ENCODE measurements around the gene SLC30A7.
"Not testable (repeated sequence)": the region's sequence is repeated elsewhere in the genome, so short reads cannot be mapped to it uniquely, and the experiment has no call there.

SLC30A7 gene

GRCh38 chr1:100921110-100921706 lies 25.3 kb downstream of the SLC30A7 start:
- no peaks in the 10 kb centered on the region for H3K27me3 ChIP-seq (ENCODE audit: control insufficient read depth, insufficient read depth, low read length)
- no peaks in the 10 kb centered on the region for H3K4me1 ChIP-seq (ENCODE audit: control insufficient read depth, low read depth, low read length)
- no peaks in the 10 kb centered on the region for H3K9me3 ChIP-seq (ENCODE audit: control insufficient read depth, low read depth, low read length)
- no peak overlapping the region for H3K4me3 ChIP-seq (ENCODE audit: low read length)
- peaks cover 33% of the 10 kb centered on the region for H3K36me3 ChIP-seq (ENCODE audit: control insufficient read depth, low read depth, low read length)
- H3K9ac ChIP-seq (ENCODE audit: low read length) = no peak overlapping the region
- H3K27ac ChIP-seq (ENCODE audit: low read length) = no peak overlapping the region

- Histone ChIP-seq H3K36me3 (ENCODE audit: control insufficient read depth, low read depth, low read length) (peaks cover 21% of the 10 kb centered on the region), H3K9ac (ENCODE audit: low read length) (no peak overlapping the region), H3K4me1 (ENCODE audit: control insufficient read depth, low read depth, low read length) (no peaks in the 10 kb centered on the region), H3K27me3 (ENCODE audit: control insufficient read depth, insufficient read depth, low read length) (no peaks in the 10 kb centered on the region), H3K4me3 (ENCODE audit: low read length) (no peak overlapping the region), H3K9me3 (ENCODE audit: control insufficient read depth, low read depth, low read length) (no peaks in the 10 kb centered on the region), H3K27ac (ENCODE audit: low read length) (no peak overlapping the region)
Observed at GRCh38 chr1:100924212-100924611, 28.3 kb downstream of the SLC30A7 start.

GRCh38 chr1:100924991-100925390 lies 29.1 kb downstream of the SLC30A7 start:
- H3K27ac ChIP-seq (ENCODE audit: low read length) = no peak overlapping the region
- no peaks in the 10 kb centered on the region for H3K27me3 ChIP-seq (ENCODE audit: control insufficient read depth, insufficient read depth, low read length)
- no peak overlapping the region for H3K9ac ChIP-seq (ENCODE audit: low read length)
- no peaks in the 10 kb centered on the region for H3K9me3 ChIP-seq (ENCODE audit: control insufficient read depth, low read depth, low read length)
- H3K36me3 ChIP-seq (ENCODE audit: control insufficient read depth, low read depth, low read length) = peaks cover 21% of the 10 kb centered on the region
- no peak overlapping the region for H3K4me3 ChIP-seq (ENCODE audit: low read length)
- no peaks in the 10 kb centered on the region for H3K4me1 ChIP-seq (ENCODE audit: control insufficient read depth, low read depth, low read length)

GRCh38 chr1:100926240-100926639 lies 30.4 kb downstream of the SLC30A7 start:
- Histone ChIP-seq H3K27me3 (ENCODE audit: control insufficient read depth, insufficient read depth, low read length) (no peaks in the 10 kb centered on the region), H3K9ac (ENCODE audit: low read length) (no peak overlapping the region), H3K27ac (ENCODE audit: low read length) (no peak overlapping the region), H3K4me1 (ENCODE audit: control insufficient read depth, low read depth, low read length) (no peaks in the 10 kb centered on the region), H3K36me3 (ENCODE audit: control insufficient read depth, low read depth, low read length) (peaks cover 18% of the 10 kb centered on the region), H3K4me3 (ENCODE audit: low read length) (no peak overlapping the region), H3K9me3 (ENCODE audit: control insufficient read depth, low read depth, low read length) (no peaks in the 10 kb centered on the region)

GRCh38 chr1:100927276-100927675 lies 31.4 kb downstream of the SLC30A7 start:
- Histone ChIP-seq H3K27ac (ENCODE audit: low read length) (no peak overlapping the region), H3K36me3 (ENCODE audit: control insufficient read depth, low read depth, low read length) (peaks cover 14% of the 10 kb centered on the region), H3K27me3 (ENCODE audit: control insufficient read depth, insufficient read depth, low read length) (no peaks in the 10 kb centered on the region), H3K4me3 (ENCODE audit: low read length) (no peak overlapping the region), H3K9me3 (ENCODE audit: control insufficient read depth, low read depth, low read length) (no peaks in the 10 kb centered on the region), H3K4me1 (ENCODE audit: control insufficient read depth, low read depth, low read length) (no peaks in the 10 kb centered on the region), H3K9ac (ENCODE audit: low read length) (no peak overlapping the region)

- Histone ChIP-seq H3K9ac (ENCODE audit: low read length) (no peak overlapping the region), H3K4me3 (ENCODE audit: low read length) (no peak overlapping the region), H3K27ac (ENCODE audit: low read length) (no peak overlapping the region), H3K4me1 (ENCODE audit: control insufficient read depth, low read depth, low read length) (no peaks in the 10 kb centered on the region), H3K36me3 (ENCODE audit: control insufficient read depth, low read depth, low read length) (peaks cover 11% of the 10 kb centered on the region), H3K9me3 (ENCODE audit: control insufficient read depth, low read depth, low read length) (no peaks in the 10 kb centered on the region), H3K27me3 (ENCODE audit: control insufficient read depth, insufficient read depth, low read length) (no peaks in the 10 kb centered on the region)
Observed at GRCh38 chr1:100928128-100928527, 32.2 kb downstream of the SLC30A7 start.

GRCh38 chr1:100930494-100930893 lies 34.6 kb downstream of the SLC30A7 start:
- H3K36me3 ChIP-seq (ENCODE audit: control insufficient read depth, low read depth, low read length) = no peaks in the 10 kb centered on the region
- H3K9me3 ChIP-seq (ENCODE audit: control insufficient read depth, low read depth, low read length) = no peaks in the 10 kb centered on the region
- no peak overlapping the region for H3K9ac ChIP-seq (ENCODE audit: low read length)
- no peak overlapping the region for H3K4me3 ChIP-seq (ENCODE audit: low read length)
- H3K27ac ChIP-seq (ENCODE audit: low read length) = no peak overlapping the region
- H3K4me1 ChIP-seq (ENCODE audit: control insufficient read depth, low read depth, low read length) = no peaks in the 10 kb centered on the region
- H3K27me3 ChIP-seq (ENCODE audit: control insufficient read depth, insufficient read depth, low read length) = no peaks in the 10 kb centered on the region

GRCh38 chr1:100931716-100932115 lies 35.8 kb downstream of the SLC30A7 start:
- H3K4me1 ChIP-seq (ENCODE audit: control insufficient read depth, low read depth, low read length) = no peaks in the 10 kb centered on the region
- no peak overlapping the region for H3K27ac ChIP-seq (ENCODE audit: low read length)
- no peak overlapping the region for H3K4me3 ChIP-seq (ENCODE audit: low read length)
- H3K36me3 ChIP-seq (ENCODE audit: control insufficient read depth, low read depth, low read length) = no peaks in the 10 kb centered on the region
- H3K9me3 ChIP-seq (ENCODE audit: control insufficient read depth, low read depth, low read length) = no peaks in the 10 kb centered on the region
- no peaks in the 10 kb centered on the region for H3K27me3 ChIP-seq (ENCODE audit: control insufficient read depth, insufficient read depth, low read length)
- no peak overlapping the region for H3K9ac ChIP-seq (ENCODE audit: low read length)

GRCh38 chr1:100933555-100933954 lies 37.7 kb downstream of the SLC30A7 start:
- not testable (repeated sequence) for H3K27ac ChIP-seq (ENCODE audit: low read length); H3K9me3 ChIP-seq (ENCODE audit: control insufficient read depth, low read depth, low read length); H3K27me3 ChIP-seq (ENCODE audit: control insufficient read depth, insufficient read depth, low read length); H3K36me3 ChIP-seq (ENCODE audit: control insufficient read depth, low read depth, low read length); H3K9ac ChIP-seq (ENCODE audit: low read length); H3K4me1 ChIP-seq (ENCODE audit: control insufficient read depth, low read depth, low read length); H3K4me3 ChIP-seq (ENCODE audit: low read length)

GRCh38 chr1:100936194-100936967 lies 40.5 kb downstream of the SLC30A7 start:
- H3K4me1 ChIP-seq (ENCODE audit: control insufficient read depth, low read depth, low read length) = no peaks in the 10 kb centered on the region
- H3K9me3 ChIP-seq (ENCODE audit: control insufficient read depth, low read depth, low read length) = no peaks in the 10 kb centered on the region
- no peak overlapping the region for H3K9ac ChIP-seq (ENCODE audit: low read length)
- no peak overlapping the region for H3K4me3 ChIP-seq (ENCODE audit: low read length)
- no peaks in the 10 kb centered on the region for H3K27me3 ChIP-seq (ENCODE audit: control insufficient read depth, insufficient read depth, low read length)
- H3K36me3 ChIP-seq (ENCODE audit: control insufficient read depth, low read depth, low read length) = peaks cover 11% of the 10 kb centered on the region
- H3K27ac ChIP-seq (ENCODE audit: low read length) = no peak overlapping the region

GRCh38 chr1:100941098-100941527 lies 45.2 kb downstream of the SLC30A7 start:
- Histone ChIP-seq H3K4me3 (ENCODE audit: low read length) (no peak overlapping the region), H3K27me3 (ENCODE audit: control insufficient read depth, insufficient read depth, low read length) (no peaks in the 10 kb centered on the region), H3K9ac (ENCODE audit: low read length) (no peak overlapping the region), H3K27ac (ENCODE audit: low read length) (no peak overlapping the region), H3K9me3 (ENCODE audit: control insufficient read depth, low read depth, low read length) (no peaks in the 10 kb centered on the region), H3K36me3 (ENCODE audit: control insufficient read depth, low read depth, low read length) (peaks cover 16% of the 10 kb centered on the region), H3K4me1 (ENCODE audit: control insufficient read depth, low read depth, low read length) (no peaks in the 10 kb centered on the region)
